ENCODE data around the gene PTPDC1. TPM values are rescaled to one million over a fixed set of nuclear protein-coding genes. Genes with fewer than 3 reads are reported as not detected.

PTPDC1 gene
- total and polyA plus RNA-seq, 9 of the 15 experiments (the other 6 are each of a cell fraction or from before 2014, with no cell fraction given): 1.1 to 8.1 (median 5.7) TPM

DNA sequence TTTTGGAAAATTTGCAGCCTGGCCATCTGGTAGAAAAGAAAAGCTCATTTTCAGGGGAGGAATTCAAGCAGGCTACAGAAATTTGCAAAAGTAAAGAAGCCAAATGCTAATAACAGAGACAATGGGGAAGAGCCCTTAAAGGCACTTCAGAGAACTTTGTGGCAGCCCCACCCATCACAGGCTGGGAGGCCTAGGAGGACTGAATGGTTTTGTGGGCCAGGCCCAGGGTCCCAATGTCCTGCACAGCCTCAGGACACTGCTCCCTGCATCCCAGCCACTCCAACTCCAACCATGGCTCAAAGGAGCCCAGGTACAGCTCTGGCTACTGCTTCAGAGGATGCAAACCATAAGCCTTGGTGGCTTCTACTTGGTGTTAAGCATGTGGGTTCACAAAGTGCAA is 44.3 kb downstream of the PTPDC1 start (continued):
- TF ChIP-seq, protein P1, sequence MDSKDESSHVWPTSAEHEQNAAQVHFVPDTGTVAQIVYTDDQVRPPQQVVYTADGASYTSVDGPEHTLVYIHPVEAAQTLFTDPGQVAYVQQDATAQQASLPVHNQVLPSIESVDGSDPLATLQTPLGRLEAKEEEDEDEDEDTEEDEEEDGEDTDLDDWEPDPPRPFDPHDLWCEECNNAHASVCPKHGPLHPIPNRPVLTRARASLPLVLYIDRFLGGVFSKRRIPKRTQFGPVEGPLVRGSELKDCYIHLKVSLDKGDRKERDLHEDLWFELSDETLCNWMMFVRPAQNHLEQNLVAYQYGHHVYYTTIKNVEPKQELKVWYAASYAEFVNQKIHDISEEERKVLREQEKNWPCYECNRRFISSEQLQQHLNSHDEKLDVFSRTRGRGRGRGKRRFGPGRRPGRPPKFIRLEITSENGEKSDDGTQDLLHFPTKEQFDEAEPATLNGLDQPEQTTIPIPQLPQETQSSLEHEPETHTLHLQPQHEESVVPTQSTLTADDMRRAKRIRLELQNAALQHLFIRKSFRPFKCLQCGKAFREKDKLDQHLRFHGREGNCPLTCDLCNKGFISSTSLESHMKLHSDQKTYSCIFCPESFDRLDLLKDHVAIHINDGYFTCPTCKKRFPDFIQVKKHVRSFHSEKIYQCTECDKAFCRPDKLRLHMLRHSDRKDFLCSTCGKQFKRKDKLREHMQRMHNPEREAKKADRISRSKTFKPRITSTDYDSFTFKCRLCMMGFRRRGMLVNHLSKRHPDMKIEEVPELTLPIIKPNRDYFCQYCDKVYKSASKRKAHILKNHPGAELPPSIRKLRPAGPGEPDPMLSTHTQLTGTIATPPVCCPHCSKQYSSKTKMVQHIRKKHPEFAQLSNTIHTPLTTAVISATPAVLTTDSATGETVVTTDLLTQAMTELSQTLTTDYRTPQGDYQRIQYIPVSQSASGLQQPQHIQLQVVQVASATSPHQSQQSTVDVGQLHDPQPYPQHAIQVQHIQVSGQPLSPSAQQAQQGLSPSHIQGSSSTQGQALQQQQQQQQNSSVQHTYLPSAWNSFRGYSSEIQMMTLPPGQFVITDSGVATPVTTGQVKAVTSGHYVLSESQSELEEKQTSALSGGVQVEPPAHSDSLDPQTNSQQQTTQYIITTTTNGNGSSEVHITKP (IDR thresholded peaks at IDR 0.05; ENCODE audit: partially characterized antibody): no peak
- TF ChIP-seq CBX3 (IDR thresholded peaks at IDR 0.05; ENCODE audit: borderline replicate concordance in 1 of 2, low read length in 2 of 2): peak in 1 of 2 experiments; percentile 93; a peak in 2 of 3 replicates
- no peak for TF ChIP-seq ZNF444 (CRISPR knock-in tag; IDR thresholded peaks at IDR 0.05)
- TF ChIP-seq TRIM28 (IDR thresholded peaks at IDR 0.05): peak; percentile 87
- no peak for TF ChIP-seq CBX2 (IDR thresholded peaks at IDR 0.05; ENCODE audit: insufficient read depth, low read length, poor library complexity, severe bottlenecking)
- no peak for TF ChIP-seq CXXC5 (CRISPR knock-in tag; IDR thresholded peaks at IDR 0.05)
- TF ChIP-seq ZNF445 (CRISPR knock-in tag; IDR thresholded peaks at IDR 0.05; ENCODE audit: low read depth): no peak
- TF ChIP-seq, protein P2, sequence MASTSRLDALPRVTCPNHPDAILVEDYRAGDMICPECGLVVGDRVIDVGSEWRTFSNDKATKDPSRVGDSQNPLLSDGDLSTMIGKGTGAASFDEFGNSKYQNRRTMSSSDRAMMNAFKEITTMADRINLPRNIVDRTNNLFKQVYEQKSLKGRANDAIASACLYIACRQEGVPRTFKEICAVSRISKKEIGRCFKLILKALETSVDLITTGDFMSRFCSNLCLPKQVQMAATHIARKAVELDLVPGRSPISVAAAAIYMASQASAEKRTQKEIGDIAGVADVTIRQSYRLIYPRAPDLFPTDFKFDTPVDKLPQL (IDR thresholded peaks at IDR 0.05; ENCODE audit: extremely low read depth, insufficient read length): no peak
- no peak for TF ChIP-seq ZNF75A (CRISPR knock-in tag; IDR thresholded peaks at IDR 0.05)

Data from K562 (cell line).